GM23338 (cell line): ENCODE results near the gene MEGF11. TPM values are rescaled to one million over a fixed set of nuclear protein-coding genes. Genes with fewer than 3 reads are reported as not detected.

Source experiments
- ATAC-seq: fragments of 200-7000 bp; cut with Tn5 transposase; 3 replicates; pipeline ENCODE4 v1.9.1; 2020
- DNase-seq: peaks from one replicate; pipeline ENCODE4 v3.0.0-alpha.2; 2015; ENCODE audit warnings: low spot score
- H2AFZ ChIP-seq: fragments of 200-600 bp; sonication (generic); 2 replicates; pipeline ENCODE4 v1.8.0; 2016; ENCODE audit warnings: antibody characterized with exemption, mild to moderate bottlenecking, moderate library complexity
- H3F3A ChIP-seq: fragments of 200-600 bp; sonication (generic); replicated peaks from 2 replicates; pipeline ENCODE4 v1.8.0; 2017; ENCODE audit warnings: antibody characterized with exemption, mixed run types, low read depth
- H3K27ac ChIP-seq: fragments of 200-600 bp; sonication (generic); 2 replicates; pipeline ENCODE4 v1.6.1; 2016; ENCODE audit warnings: low read depth
- H3K27me3 ChIP-seq: fragments of 200-600 bp; sonication (generic); 2 replicates; pipeline ENCODE4 v1.8.0; 2016; ENCODE audit warnings: mild to moderate bottlenecking, mixed run types, moderate library complexity; ENCODE audit not compliant: insufficient read depth
- H3K36me3 ChIP-seq: fragments of 200-600 bp; sonication (generic); 2 replicates; pipeline ENCODE4 v1.8.0; 2016; ENCODE audit warnings: mild to moderate bottlenecking; ENCODE audit not compliant: insufficient read depth
- H3K4me1 ChIP-seq: fragments of 200-600 bp; sonication (generic); 2 replicates; pipeline ENCODE4 v1.8.0; 2016; ENCODE audit warnings: mild to moderate bottlenecking, moderate library complexity; ENCODE audit not compliant: insufficient read depth
- H3K4me2 ChIP-seq: fragments of 200-600 bp; sonication (generic); 2 replicates; pipeline ENCODE4 v1.7.1; 2017; ENCODE audit warnings: mixed run types
- H3K4me3 ChIP-seq: fragments of 200-600 bp; sonication (generic); 2 replicates; pipeline ENCODE4 v1.6.1; 2016; ENCODE audit warnings: mixed run types
- H3K79me2 ChIP-seq: fragments of 200-600 bp; sonication (generic); replicated peaks from 2 replicates; pipeline ENCODE4 v1.8.0; 2017; ENCODE audit warnings: mild to moderate bottlenecking; ENCODE audit not compliant: insufficient read depth
- H3K9me2 ChIP-seq: fragments of 200-600 bp; sonication (generic); 2 replicates; pipeline ENCODE4 v1.8.0; 2017; ENCODE audit not compliant: insufficient read depth
- H4K20me1 ChIP-seq: fragments of 200-600 bp; sonication (generic); replicated peaks from 2 replicates; pipeline ENCODE4 v1.8.0; 2017; ENCODE audit warnings: mild to moderate bottlenecking; ENCODE audit not compliant: insufficient read depth
- H3K27ac Mint-ChIP-seq: 2 replicates; pipeline ENCODE4 v1.8.0; 2020; ENCODE audit warnings: inconsistent platforms, mild to moderate bottlenecking, moderate library complexity, mixed read lengths
- H3K27me3 Mint-ChIP-seq: 3 replicates; pipeline ENCODE4 v1.8.0; 2022; ENCODE audit warnings: low read depth, mild to moderate bottlenecking, moderate library complexity, mixed read lengths, inconsistent platforms; ENCODE audit not compliant: insufficient read depth, poor library complexity
- H3K36me3 Mint-ChIP-seq: 3 replicates; pipeline ENCODE4 v1.8.0; 2021; ENCODE audit warnings: low read depth, mild to moderate bottlenecking, inconsistent platforms, moderate library complexity, mixed read lengths
- H3K4me1 Mint-ChIP-seq: 3 replicates; pipeline ENCODE4 v1.8.0; 2020; ENCODE audit warnings: mild to moderate bottlenecking, inconsistent platforms, mixed read lengths
- H3K4me3 Mint-ChIP-seq: 3 replicates; pipeline ENCODE4 v1.8.0; 2021; ENCODE audit warnings: moderate library complexity, mild to moderate bottlenecking, inconsistent platforms, mixed read lengths
- H3K9me3 Mint-ChIP-seq: 3 replicates; pipeline ENCODE4 v1.8.0; 2020; ENCODE audit warnings: moderate library complexity, mild to moderate bottlenecking, inconsistent platforms, mixed read lengths
- ETS1 ChIP-seq: IDR thresholded peaks from 2 replicates; pipeline ENCODE4 v1.6.1; 2016; ENCODE audit warnings: antibody characterized with exemption
- EZH2 ChIP-seq: fragments of 200-600 bp; sonication (generic); IDR thresholded peaks from one replicate; pipeline ENCODE4 v1.8.0; 2017; ENCODE audit warnings: antibody characterized with exemption, mild to moderate bottlenecking, low read depth; ENCODE audit not compliant: unreplicated experiment
- POLR2AphosphoS5 ChIP-seq: IDR thresholded peaks from 2 replicates; pipeline ENCODE4 v1.6.1; 2016; ENCODE audit warnings: antibody characterized with exemption, low read depth
- STAT1 ChIP-seq: IDR thresholded peaks from one replicate; pipeline ENCODE4 v1.6.1; 2016; ENCODE audit warnings: antibody characterized with exemption; ENCODE audit not compliant: unreplicated experiment
- ZNF114 ChIP-seq: fragments of 250-450 bp; sonication (Bioruptor Pico); IDR thresholded peaks from 2 replicates; pipeline ENCODE4 v1.5.0; 2020; ENCODE audit warnings: mild to moderate bottlenecking, moderate library complexity
- ZNF331 ChIP-seq: fragments of 250-450 bp; sonication (Bioruptor Pico); IDR thresholded peaks from 2 replicates; pipeline ENCODE4 v1.5.0; 2020; ENCODE audit warnings: low read depth, mild to moderate bottlenecking, moderate library complexity
- polyA plus RNA-seq: library from polyadenylated mRNA; unstranded; fragments of >200 nt; fragmentation: Nextera tagmentation; extraction: Ambion mirVana; gene quantifications from 2 replicates; pipeline ENCODE4 v1.2.1, GENCODE V29; 2016
- total RNA-seq: library from RNA; depleted of rRNA; stranded (reverse); fragments of >200 nt; shearing (Covaris generic); gene quantifications from 2 replicates; pipeline ENCODE4 v1.2.3, GENCODE V29; 2014
- TF ChIP-seq, protein P1 (sequence below): fragments of 250-450 bp; sonication (Bioruptor Pico); IDR thresholded peaks from 2 replicates; pipeline ENCODE4 v1.5.0; 2020; ENCODE audit warnings: mild to moderate bottlenecking, moderate library complexity

MEGF11 gene
- total and polyA plus RNA-seq, 2 experiments from 2014 or later: 1.3 to 1.9 TPM

GRCh38 chr15:65906396-65906795 lies 347.2 kb downstream of the MEGF11 start:
- H3K27ac Mint-ChIP-seq: peak overlapping the region; percentile 37; the same call in 1 of the 2 replicates
- H3K36me3 ChIP-seq: peaks cover 5% of the 10 kb centered on the region
- TF ChIP-seq ZNF331 (CRISPR knock-in tag): no peak
- TF ChIP-seq, protein P1, sequence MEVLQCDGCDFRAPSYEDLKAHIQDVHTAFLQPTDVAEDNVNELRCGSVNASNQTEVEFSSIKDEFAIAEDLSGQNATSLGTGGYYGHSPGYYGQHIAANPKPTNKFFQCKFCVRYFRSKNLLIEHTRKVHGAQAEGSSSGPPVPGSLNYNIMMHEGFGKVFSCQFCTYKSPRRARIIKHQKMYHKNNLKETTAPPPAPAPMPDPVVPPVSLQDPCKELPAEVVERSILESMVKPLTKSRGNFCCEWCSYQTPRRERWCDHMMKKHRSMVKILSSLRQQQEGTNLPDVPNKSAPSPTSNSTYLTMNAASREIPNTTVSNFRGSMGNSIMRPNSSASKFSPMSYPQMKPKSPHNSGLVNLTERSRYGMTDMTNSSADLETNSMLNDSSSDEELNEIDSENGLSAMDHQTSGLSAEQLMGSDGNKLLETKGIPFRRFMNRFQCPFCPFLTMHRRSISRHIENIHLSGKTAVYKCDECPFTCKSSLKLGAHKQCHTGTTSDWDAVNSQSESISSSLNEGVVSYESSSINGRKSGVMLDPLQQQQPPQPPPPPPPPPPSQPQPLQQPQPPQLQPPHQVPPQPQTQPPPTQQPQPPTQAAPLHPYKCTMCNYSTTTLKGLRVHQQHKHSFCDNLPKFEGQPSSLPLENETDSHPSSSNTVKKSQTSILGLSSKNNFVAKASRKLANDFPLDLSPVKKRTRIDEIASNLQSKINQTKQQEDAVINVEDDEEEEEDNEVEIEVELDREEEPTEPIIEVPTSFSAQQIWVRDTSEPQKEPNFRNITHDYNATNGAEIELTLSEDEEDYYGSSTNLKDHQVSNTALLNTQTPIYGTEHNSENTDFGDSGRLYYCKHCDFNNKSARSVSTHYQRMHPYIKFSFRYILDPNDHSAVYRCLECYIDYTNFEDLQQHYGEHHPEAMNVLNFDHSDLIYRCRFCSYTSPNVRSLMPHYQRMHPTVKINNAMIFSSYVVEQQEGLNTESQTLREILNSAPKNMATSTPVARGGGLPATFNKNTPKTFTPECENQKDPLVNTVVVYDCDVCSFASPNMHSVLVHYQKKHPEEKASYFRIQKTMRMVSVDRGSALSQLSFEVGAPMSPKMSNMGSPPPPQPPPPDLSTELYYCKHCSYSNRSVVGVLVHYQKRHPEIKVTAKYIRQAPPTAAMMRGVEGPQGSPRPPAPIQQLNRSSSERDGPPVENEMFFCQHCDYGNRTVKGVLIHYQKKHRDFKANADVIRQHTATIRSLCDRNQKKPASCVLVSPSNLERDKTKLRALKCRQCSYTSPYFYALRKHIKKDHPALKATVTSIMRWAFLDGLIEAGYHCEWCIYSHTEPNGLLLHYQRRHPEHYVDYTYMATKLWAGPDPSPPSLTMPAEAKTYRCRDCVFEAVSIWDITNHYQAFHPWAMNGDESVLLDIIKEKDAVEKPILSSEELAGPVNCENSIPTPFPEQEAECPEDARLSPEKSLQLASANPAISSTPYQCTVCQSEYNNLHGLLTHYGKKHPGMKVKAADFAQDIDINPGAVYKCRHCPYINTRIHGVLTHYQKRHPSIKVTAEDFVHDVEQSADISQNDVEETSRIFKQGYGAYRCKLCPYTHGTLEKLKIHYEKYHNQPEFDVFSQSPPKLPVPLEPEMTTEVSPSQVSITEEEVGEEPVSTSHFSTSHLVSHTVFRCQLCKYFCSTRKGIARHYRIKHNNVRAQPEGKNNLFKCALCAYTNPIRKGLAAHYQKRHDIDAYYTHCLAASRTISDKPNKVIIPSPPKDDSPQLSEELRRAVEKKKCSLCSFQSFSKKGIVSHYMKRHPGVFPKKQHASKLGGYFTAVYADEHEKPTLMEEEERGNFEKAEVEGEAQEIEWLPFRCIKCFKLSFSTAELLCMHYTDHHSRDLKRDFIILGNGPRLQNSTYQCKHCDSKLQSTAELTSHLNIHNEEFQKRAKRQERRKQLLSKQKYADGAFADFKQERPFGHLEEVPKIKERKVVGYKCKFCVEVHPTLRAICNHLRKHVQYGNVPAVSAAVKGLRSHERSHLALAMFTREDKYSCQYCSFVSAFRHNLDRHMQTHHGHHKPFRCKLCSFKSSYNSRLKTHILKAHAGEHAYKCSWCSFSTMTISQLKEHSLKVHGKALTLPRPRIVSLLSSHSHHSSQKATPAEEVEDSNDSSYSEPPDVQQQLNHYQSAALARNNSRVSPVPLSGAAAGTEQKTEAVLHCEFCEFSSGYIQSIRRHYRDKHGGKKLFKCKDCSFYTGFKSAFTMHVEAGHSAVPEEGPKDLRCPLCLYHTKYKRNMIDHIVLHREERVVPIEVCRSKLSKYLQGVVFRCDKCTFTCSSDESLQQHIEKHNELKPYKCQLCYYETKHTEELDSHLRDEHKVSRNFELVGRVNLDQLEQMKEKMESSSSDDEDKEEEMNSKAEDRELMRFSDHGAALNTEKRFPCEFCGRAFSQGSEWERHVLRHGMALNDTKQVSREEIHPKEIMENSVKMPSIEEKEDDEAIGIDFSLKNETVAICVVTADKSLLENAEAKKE (CRISPR knock-in tag): no peak
- no peak for TF ChIP-seq ZNF114
- TF ChIP-seq POLR2AphosphoS5: no peak
- no peak for TF ChIP-seq STAT1
- TF ChIP-seq EZH2: no peak
- no peak for TF ChIP-seq ETS1

More at GRCh38 chr15:65906396-65906795, 347.2 kb downstream of the MEGF11 start:
- Histone ChIP-seq H3K79me2 (no peaks in the 10 kb centered on the region), H3K27ac (no peak overlapping the region), H4K20me1 (peaks cover 18% of the 10 kb centered on the region), H3K4me2 (no peak overlapping the region), H2AFZ (no peak overlapping the region), H3K4me3 (no peak overlapping the region), H3K9me2 (no peaks in the 10 kb centered on the region), H3F3A (no peaks in the 10 kb centered on the region), H3K4me1 (no peaks in the 10 kb centered on the region; the same call in 1 of the 2 replicates), H3K27me3 (no peaks in the 10 kb centered on the region)
- ATAC-seq (peak; percentile 69), DNase-seq (no peak)
- H3K4me1 Mint-ChIP-seq: peaks cover 41% of the 10 kb centered on the region
- peaks cover 13% of the 10 kb centered on the region; the same call in 2 of the 3 replicates for H3K36me3 Mint-ChIP-seq
- no peak overlapping the region for H3K4me3 Mint-ChIP-seq
- H3K27me3 Mint-ChIP-seq: peaks cover 2% of the 10 kb centered on the region
- no peaks in the 10 kb centered on the region for H3K9me3 Mint-ChIP-seq
